GM19452 (cell line): ENCODE results near the gene BAG3.
"Not testable (repeated sequence)": the region's sequence is repeated elsewhere in the genome, so short reads cannot be mapped to it uniquely, and the experiment has no call there.

Source experiments
- ATAC-seq: cut with Tn5 transposase; IDR thresholded peaks from one replicate; pipeline ENCODE4 v1.9.1; 2021; ENCODE audit not compliant: unreplicated experiment

Gene BAG3

GRCh38 chr10:119650692-119651513, at the start of gene BAG3:
BAG3 (plus strand) TSS chr10:119651380; CDS start chr10:119651676, 296 bp downstream.
- peak; percentile 77 for ATAC-seq

- ATAC-seq: no peak
Observed at GRCh38 chr10:119602241-119603095, 48.7 kb upstream of the BAG3 start.

GRCh38 chr10:119604468-119604867, 46.7 kb upstream of the BAG3 start:
- no peak for ATAC-seq

- no peak for ATAC-seq
Observed at GRCh38 chr10:119608316-119609155, 42.6 kb upstream of the BAG3 start.

- no peak for ATAC-seq
Observed at GRCh38 chr10:119609516-119609915, 41.7 kb upstream of the BAG3 start.

GRCh38 chr10:119611433-119611832, 39.7 kb upstream of the BAG3 start:
- no peak for ATAC-seq

- no peak for ATAC-seq
Observed at GRCh38 chr10:119613741-119614140, 37.4 kb upstream of the BAG3 start.

- no peak for ATAC-seq
Observed at GRCh38 chr10:119614686-119615085, 36.5 kb upstream of the BAG3 start.

- ATAC-seq: no peak
Observed at GRCh38 chr10:119616882-119617570, 34.2 kb upstream of the BAG3 start.

- no peak for ATAC-seq
Observed at GRCh38 chr10:119619215-119619614, 32.0 kb upstream of the BAG3 start.

- not testable (repeated sequence) for ATAC-seq
Observed at GRCh38 chr10:119619811-119620210, 31.4 kb upstream of the BAG3 start.

GRCh38 chr10:119620241-119621077, 30.7 kb upstream of the BAG3 start:
- no peak for ATAC-seq

GRCh38 chr10:119621078-119621384, 30.1 kb upstream of the BAG3 start:
- no peak for ATAC-seq

GRCh38 chr10:119625570-119626280, 25.5 kb upstream of the BAG3 start:
- no peak for ATAC-seq

GRCh38 chr10:119630300-119630699, 20.9 kb upstream of the BAG3 start:
- ATAC-seq: no peak

GRCh38 chr10:119633538-119634218, 17.5 kb upstream of the BAG3 start:
- ATAC-seq: no peak

GRCh38 chr10:119634219-119634544, 17.0 kb upstream of the BAG3 start:
- ATAC-seq: no peak

- ATAC-seq: no peak
Observed at GRCh38 chr10:119637631-119638030, 13.5 kb upstream of the BAG3 start.

GRCh38 chr10:119638982-119639381, 12.2 kb upstream of the BAG3 start:
- ATAC-seq: no peak
